Keratinocyte (primary cell): Measurements from ENCODE around the gene OR4K5.

Experiments used
- EZH2 ChIP-seq: IDR thresholded peaks from one replicate; pipeline ENCODE4 v1.6.1; 2012; ENCODE audit warnings: inconsistent platforms, mild to moderate bottlenecking, low read length, moderate library complexity
- TF ChIP-seq, protein P1 (sequence below), 3 experiments: IDR thresholded peaks in 1 of 3; conservative IDR thresholded peaks in 1 of 3; optimal IDR thresholded peaks in 1 of 3; 2 replicates in 2 of 3; 3 replicates in 1 of 3; pipeline versions ENCODE3 to v1.5.1; 2011; ENCODE audit warnings: low read length in 3 of 3, mild to moderate bottlenecking in 3 of 3, moderate library complexity in 2 of 3, control low read depth in 1 of 3, inconsistent platforms in 1 of 3; ENCODE audit not compliant: insufficient read depth in 2 of 3; ENCODE audit errors: extremely low read depth in 1 of 3

DNA sequence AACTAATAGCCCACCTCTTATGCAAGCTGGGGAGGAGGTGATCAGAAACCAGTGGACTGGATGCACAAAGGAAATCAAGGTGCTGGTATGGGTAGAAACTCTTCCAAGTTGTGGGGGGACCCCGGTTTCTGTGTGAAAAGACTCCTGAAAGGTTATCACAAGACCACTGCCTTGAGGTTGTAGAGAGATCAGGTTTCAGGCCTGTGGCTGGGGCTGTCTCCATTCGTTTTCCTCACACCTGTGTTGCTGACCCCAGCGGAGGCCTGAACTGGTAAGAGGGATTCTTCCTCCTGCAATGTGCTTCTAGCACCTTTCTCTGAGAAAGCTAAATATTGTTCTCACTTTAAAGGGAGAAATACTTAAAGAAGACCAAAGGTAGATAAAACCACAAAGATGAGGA lies 9.3 kb upstream of the OR4K5 start:
- TF ChIP-seq, protein P1, sequence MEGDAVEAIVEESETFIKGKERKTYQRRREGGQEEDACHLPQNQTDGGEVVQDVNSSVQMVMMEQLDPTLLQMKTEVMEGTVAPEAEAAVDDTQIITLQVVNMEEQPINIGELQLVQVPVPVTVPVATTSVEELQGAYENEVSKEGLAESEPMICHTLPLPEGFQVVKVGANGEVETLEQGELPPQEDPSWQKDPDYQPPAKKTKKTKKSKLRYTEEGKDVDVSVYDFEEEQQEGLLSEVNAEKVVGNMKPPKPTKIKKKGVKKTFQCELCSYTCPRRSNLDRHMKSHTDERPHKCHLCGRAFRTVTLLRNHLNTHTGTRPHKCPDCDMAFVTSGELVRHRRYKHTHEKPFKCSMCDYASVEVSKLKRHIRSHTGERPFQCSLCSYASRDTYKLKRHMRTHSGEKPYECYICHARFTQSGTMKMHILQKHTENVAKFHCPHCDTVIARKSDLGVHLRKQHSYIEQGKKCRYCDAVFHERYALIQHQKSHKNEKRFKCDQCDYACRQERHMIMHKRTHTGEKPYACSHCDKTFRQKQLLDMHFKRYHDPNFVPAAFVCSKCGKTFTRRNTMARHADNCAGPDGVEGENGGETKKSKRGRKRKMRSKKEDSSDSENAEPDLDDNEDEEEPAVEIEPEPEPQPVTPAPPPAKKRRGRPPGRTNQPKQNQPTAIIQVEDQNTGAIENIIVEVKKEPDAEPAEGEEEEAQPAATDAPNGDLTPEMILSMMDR (optimal IDR thresholded peaks at IDR 0.05 in 1 of 3, IDR thresholded peaks at IDR 0.05 in 1 of 3, conservative IDR thresholded peaks at IDR 0.05 in 1 of 3; ENCODE audit: extremely low read depth in 1 of 3, insufficient read depth in 2 of 3, low read length in 3 of 3), result no peak
- no peak for TF ChIP-seq EZH2
